GM12892 (cell line): ENCODE data around the gene NELL1.

Experiments
- POLR2A ChIP-seq: IDR thresholded peaks from 2 replicates; pipeline ENCODE4 v1.6.1; 2011; ENCODE audit warnings: low read depth, low read length, control low read depth
- POLR2AphosphoS5 ChIP-seq: IDR thresholded peaks from 2 replicates; pipeline ENCODE4 v1.6.1; 2011; ENCODE audit warnings: low read depth, low read length, control low read depth
- TAF1 ChIP-seq: IDR thresholded peaks from 2 replicates; pipeline ENCODE4 v1.6.1; 2011; ENCODE audit warnings: low read depth, mild to moderate bottlenecking, control low read depth, low read length, borderline replicate concordance

DNA sequence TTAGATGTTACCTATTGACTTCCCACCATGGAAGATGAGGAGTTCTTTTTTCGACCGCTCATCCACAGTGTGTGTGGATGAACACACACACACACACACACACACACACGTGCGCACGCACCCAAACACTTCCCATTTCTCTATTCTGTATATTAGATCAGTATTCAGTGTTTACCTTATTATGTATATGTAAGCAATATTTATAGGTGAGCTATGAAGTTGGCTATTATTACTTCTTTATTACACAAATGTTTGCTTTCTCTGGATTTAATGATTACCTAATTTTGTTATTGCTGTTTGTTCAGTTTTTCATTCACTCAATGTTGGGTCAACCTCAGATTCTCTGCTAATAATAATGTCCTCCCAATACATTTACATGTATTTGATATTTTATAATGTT, 721.0 kb downstream of the NELL1 start:
- TF ChIP-seq POLR2AphosphoS5 (no peak), POLR2A (no peak), TAF1 (no peak)
